GM18498 (cell line): ENCODE data around the gene GABRA5.
"Not testable (repeated sequence)": the region's sequence is repeated elsewhere in the genome, so short reads cannot be mapped to it uniquely, and the experiment has no call there.

Experiments used
- ATAC-seq: cut with Tn5 transposase; IDR thresholded peaks from one replicate; pipeline ENCODE4 v1.9.1; 2021; ENCODE audit warnings: mild to moderate bottlenecking, moderate library complexity; ENCODE audit not compliant: unreplicated experiment

The GABRA5 gene

DNA sequence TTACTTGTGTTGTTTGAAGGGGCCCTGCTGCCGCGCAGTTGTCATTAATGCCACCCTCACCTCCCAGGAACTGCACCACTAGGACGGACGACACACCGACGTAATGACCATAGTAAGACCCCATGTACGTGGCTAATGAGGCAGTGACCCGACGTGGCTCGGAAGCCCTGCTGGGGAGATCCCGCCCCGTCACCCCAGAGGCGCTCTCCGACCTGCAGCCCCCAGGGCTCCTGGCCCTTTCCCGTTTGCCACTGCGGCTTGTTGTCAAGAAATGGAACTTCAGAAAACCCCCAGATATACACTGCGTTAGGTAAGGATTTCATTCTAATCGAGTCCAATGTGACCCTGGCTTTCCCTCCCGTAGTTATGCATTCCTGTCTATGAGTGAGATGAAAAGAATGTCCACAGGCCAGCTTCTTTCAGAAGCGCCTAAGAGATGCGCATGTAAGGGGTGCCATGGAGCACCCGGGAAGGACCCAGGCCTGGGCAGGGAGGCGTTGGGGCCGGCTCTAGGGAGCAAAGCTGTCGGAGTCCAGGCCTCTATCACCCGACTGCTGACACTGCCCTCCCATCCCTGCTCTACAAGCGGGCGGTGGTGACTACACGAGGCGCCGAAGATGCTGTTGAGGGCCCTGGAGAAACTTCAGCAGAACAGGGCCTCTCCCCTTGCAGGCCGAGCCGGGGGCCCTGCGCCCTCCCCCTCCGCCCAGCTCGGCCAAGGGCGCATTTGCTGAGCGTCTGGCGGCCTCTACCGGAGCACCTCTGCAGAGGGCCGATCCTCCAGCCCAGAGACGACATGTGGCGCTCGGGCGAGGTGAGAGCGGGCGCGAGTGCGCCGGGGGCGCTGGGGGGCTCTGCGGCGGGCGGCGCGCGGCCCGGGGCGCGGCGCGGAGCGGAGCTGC, at the start of gene GABRA5:
Gene GABRA5 (plus strand): TSS at position 765 of the 902 bp plus-strand sequence. CDS start 2,187 bp downstream, outside the sequence.
- ATAC-seq = no peak

GRCh38 chr15:26831191-26831590, 35.7 kb upstream of the GABRA5 start:
- not testable (repeated sequence) for ATAC-seq

GRCh38 chr15:26831951-26832350, 34.9 kb upstream of the GABRA5 start:
- no peak for ATAC-seq

GRCh38 chr15:26838742-26839460, 28.0 kb upstream of the GABRA5 start:
- ATAC-seq = no peak

DNA sequence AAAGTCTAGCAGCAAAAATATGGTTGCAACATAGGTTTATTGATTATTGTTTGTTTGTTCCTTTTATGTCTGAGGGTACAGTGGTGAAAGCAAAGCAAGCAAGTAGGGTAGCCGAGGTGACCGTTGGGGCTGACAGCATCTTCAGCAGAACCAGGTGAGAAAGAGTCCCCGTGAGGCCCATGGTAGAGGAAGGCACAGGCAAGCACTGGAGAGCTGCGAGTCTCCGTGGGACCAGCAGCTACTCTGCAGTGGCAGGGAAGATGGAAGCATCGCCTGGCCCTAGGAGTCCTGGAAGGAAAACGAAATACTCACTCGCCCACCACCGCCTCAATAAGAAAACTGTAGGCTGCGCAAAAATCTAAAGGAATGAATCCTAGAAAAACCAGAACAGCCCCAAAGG, 25.3 kb upstream of the GABRA5 start:
- ATAC-seq = no peak

DNA sequence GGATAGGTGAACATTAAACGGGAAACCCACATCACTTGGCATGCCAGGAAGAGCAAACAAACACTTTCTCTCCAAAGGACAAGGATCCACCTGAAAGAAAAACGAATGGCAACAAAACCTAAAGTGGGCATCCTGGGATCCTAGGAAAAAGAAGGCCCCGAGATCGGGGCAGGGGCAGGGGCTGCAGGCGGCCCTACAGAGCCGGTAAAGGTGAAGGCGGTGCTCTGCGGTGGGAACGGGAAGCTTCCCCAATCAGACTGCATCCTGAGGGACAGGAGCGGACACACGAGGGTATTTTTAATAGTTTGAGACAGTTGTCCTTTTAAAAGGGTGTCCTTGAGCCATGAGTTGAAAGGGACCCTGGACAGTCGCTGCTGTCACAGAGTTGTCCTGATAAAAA, 24.9 kb upstream of the GABRA5 start:
- no peak for ATAC-seq

DNA sequence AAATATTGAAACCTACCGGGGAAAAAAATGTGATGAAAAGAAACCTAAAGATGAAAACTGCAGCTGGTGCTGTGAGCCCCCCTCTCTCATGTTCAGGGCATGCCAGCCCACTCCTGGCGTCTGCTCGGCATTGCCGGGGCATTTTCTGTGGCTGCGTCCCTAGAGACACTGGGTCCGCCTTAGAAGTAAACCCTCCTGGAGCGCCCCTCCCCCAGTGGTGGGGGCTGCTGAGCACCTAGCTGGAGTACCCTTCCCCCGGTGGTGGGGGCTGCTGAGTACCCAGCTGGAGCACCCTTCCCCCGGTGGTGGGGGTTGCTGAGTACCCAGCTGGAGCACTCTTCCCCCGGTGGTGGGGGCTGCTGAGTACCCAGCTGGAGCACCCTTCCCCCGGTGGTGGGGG, 24.5 kb upstream of the GABRA5 start:
- ATAC-seq = no peak

DNA sequence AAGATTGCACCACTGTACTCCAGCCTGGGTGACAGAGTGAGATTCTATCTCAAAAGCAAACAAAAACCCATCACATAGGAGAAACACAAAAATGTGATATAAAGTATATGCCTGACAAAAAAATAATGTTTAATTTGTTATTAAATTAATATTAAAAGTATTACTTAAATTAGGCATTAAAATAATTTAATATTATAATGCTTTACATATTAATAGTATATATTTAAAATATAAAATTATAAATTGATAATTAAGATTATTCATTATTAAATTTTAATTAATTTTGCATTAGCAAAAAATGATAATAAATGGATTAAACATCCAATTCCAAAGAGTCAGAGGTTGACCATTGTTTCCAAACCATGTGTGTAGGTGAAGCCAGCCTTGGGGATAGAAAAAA, 22.0 kb upstream of the GABRA5 start:
- no peak for ATAC-seq

- ATAC-seq = no peak
Observed at GRCh38 chr15:26848498-26848897, 18.4 kb upstream of the GABRA5 start.

DNA sequence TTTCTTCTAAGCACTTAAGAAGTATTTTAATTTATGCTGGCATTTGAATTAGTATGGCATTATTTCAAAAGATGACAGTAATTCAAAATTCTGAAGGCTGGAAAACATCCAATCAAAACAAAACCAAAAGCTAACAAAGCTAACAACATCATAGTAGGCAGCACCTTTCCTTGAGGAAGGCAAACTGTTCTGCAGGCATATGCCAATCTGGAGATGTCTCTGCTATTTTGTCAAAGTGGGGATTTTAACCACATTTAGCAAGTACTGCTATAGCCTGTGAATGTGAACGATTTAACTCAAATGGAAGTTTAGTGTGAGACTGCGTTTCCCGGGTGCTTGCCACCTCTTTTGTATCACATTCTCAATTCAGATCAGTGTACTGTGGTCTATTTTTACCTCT, 16.7 kb upstream of the GABRA5 start:
- ATAC-seq = no peak

DNA sequence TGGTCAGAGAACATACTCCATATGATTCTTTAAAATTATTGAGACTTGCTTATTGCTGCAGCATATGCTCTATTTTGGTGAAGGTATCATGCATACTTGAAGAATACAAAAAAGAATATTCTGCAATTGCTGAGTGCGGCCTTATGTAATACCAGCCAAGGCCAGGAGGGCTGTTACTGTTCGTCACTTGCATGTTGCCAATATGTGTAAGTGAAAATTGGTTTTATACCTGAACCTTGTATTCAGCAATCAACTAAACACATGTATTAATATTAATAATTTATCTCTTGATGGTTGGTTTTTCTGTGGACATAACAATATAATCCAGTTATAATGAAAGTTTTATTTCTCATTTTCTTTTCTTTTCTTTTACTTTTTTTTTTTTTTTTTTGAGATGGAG, 13.9 kb upstream of the GABRA5 start:
- ATAC-seq = no peak

DNA sequence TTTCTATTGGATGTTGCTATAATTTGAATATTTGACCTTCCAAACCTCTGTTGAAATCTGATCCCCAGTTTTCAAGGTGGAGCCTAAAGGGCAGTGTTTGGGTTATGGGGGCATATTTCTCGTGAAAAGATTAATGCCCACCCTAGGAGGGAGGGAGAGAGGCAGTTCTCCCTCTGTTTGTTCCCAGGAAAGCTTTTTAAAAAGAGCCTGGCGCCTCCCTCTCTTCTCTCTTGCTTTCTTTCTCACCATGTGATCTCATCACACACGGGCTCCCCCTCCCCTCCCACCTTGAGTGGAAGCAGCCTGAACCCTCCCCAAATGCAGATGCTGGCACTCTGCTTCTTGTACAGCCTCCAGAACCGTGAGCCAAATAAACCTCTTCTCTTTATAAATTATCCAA, 12.4 kb upstream of the GABRA5 start:
- no peak for ATAC-seq

DNA sequence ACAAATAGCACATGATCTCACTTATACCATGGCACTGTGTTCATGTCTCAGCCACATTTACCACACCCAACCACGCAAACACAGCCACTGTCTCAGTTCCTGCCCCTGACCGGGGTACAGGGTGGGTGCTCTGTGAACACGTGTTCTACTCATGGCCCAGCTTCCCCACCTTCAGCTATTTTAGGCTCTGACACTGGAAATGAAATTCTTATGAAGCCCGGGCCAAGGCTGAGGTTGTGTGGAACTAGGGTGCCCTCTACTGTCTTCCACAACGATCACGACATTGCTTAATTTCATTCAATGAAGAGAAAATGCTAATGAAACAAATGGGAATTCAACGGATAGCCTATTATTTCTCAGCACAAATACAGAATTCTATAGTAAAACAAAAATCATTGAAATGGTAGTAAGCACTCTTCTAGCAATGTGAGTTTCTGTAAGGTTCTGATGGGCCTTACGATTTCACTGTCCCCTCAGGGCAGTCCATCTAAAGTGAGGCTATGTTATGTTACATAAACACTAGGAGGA, 2.1 kb upstream of the GABRA5 start:
- ATAC-seq = no peak

DNA sequence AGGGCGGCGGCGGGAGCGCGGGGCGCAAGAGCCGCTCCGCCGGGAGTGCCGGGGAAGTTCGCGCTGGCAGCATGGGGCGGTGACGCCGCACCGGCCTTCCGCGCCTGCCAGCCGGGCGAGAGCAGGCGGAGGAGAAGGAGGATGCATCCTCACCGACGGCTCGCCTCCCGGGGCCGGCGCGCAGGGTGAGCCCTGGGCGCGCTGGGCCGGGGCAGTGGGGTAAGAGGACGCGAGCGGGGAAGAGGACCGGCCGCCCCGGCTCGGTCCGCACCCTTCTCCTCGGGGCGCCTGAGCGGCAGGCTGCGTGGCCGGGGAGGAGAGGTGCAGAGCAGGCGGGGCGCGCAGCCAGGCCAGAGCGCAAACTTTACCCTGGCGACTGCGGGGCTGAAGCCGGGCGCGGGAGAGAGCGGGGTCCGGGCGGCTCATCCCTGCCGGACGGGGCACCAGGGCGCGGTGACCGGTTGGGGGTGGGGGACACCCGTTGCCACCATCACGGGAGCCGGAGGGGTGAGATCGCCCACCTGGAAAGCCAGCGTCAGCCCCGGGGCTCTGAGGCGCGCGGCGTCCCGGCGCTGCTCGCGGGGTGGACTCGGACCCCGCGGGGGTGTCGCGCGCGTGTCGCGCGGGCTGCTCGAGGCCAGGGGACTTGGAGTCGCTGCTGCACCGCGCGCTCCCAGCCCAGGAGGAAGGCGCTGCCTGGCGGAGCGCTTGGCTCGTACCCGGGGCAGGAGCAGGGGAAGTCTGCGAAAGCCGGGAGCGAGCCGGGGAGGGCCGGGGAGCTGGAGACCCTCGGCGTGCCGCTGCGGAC, 542 bp downstream of the GABRA5 start:
- ATAC-seq = no peak

DNA sequence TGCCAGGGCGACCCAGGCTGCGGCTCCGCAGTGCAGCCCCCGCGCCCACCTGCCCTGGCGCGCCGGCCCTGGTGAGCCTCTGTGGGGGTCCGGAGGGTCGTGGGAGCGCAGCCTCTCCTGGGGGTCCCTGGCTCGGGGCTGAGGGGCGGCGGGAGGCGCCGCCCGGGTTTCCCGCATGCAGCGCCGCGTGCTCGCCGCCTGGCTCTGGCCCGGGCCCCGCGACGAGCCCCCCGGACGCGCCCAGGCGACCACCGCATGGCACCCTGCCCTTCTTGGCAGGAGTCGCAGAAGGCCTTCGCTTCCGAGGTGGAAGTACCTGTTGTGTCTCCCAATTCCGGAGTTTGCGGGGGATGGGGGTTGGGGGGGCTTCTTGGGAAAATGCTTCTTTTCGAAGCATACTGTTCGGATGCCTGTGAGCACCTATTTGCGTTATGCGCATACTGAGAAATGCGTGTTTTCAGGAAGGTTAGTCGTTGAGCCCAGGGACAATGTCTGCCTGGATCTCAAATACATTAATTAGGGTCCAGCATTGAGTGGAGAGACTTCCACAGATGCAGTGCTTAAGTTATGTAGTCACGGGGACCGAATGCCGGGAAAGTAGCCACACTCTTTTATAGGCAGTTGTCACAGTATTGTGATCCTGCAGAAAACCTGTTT, 1.3 kb downstream of the GABRA5 start:
- ATAC-seq = no peak

DNA sequence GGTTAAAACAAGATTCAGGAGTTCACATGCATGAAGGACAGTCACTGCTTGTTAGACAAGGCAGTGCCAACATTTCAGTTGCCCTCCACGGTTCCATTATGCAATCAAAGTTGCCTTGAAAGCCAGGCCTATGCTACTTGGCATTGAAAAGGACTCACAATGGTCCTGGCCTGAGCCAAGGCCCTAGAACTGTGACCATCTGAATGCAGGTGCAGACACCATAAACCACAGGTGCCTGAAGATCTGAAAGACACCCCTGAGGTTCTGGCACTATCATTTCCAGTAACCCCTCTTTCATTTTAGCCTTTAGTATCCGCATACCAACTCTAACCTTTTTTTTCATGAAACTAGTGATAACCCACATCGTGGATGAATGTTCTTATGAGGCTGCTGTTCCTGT, 2.8 kb downstream of the GABRA5 start:
- no peak for ATAC-seq

DNA sequence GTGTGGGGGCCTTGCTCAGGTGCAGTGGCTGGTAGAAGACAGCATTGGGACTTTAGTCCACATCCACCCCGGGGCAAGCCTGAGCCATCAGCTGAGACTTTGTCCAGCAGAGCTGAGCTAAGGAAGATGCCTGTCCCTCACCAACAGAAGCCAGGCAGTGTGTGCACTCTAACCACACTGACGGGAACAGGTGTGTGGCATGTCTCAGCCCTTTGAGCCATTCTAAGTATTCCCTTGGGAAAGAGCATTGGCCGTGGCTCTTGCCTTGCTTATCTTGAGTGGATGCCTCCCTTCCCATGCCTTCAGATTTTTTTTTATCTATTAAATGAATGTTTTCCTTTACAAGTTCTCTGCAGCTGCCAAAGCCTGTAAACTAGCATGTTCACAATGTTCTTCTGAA, 3.5 kb downstream of the GABRA5 start:
- no peak for ATAC-seq

GRCh38 chr15:26872206-26872605, 5.3 kb downstream of the GABRA5 start:
- ATAC-seq = no peak

DNA sequence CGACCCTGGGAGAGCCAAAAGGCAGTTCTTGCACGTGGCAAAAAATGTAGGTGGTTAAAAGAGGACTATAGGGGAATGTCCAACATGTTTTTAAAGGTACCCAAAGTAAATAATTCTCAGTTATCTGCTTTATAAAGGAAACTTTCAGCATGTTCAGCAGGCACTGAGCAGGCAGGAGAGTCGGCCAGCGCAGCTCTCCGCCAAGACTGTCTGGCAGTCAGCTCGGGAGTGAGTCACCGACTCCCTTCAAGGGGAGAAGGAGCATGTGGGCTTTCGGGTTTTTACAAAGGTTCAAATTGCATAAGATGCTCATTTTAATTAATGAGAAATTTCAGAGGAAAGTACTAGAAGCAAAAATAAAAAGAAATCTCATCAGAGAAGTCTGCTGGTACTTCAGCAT, 7.0 kb downstream of the GABRA5 start:
- ATAC-seq = no peak

GRCh38 chr15:26874774-26875475, 8.1 kb downstream of the GABRA5 start:
- no peak for ATAC-seq
